Cardiac muscle cell (in vitro differentiated cells and primary cell): ENCODE results near the gene PIAS1. TPM values are rescaled to one million over a fixed set of nuclear protein-coding genes. Genes with fewer than 3 reads are reported as not detected.
"Not testable (repeated sequence)": the region's sequence is repeated elsewhere in the genome, so short reads cannot be mapped to it uniquely, and the experiment has no call there.

Experiments used
- DNase-seq, 2 donors: peaks; one replicate each; pipeline versions ENCODE4 v3.0.0 to v3.0.0-alpha.2; 2010 to 2017; ENCODE audit warnings: low read depth in 1 of 2, low spot score in 1 of 2
- H3K27ac ChIP-seq: fragments of 200-600 bp; sonication (generic); 2 replicates; pipeline ENCODE4 v1.5.1; 2016
- H3K27me3 ChIP-seq: fragments of 200-600 bp; sonication (generic); 2 replicates; pipeline ENCODE4 v1.6.0; 2016; ENCODE audit warnings: control low read depth
- H3K36me3 ChIP-seq: fragments of 200-600 bp; sonication (generic); 2 replicates; pipeline ENCODE4 v1.5.1; 2016; ENCODE audit warnings: control low read depth
- H3K4me1 ChIP-seq: fragments of 200-600 bp; sonication (generic); 2 replicates; pipeline ENCODE4 v1.8.1; 2017; ENCODE audit warnings: low read depth, mild to moderate bottlenecking, mixed run types
- H3K4me3 ChIP-seq: fragments of 200-600 bp; sonication (generic); 2 replicates; pipeline ENCODE4 v1.5.1; 2016; ENCODE audit warnings: mild to moderate bottlenecking
- H3K9me3 ChIP-seq: fragments of 200-600 bp; sonication (generic); 2 replicates; pipeline ENCODE4 v1.5.1; 2017; ENCODE audit warnings: low read depth, mild to moderate bottlenecking, control low read depth
- polyA plus RNA-seq: library from polyadenylated mRNA; unstranded; fragments of >200 nt; fragmentation: Nextera tagmentation; extraction: Ambion mirVana; gene quantifications from 2 replicates; pipeline ENCODE4 v1.2.1, GENCODE V29; 2016
- total RNA-seq: library from RNA; depleted of rRNA; stranded (reverse); fragments of >200 nt; gene quantifications from 2 replicates; pipeline ENCODE4 v1.2.3, GENCODE V29; 2016
- TF ChIP-seq, protein P1 (sequence below): IDR thresholded peaks from 2 replicates; pipeline ENCODE4 v1.5.1; 2012; ENCODE audit warnings: low read depth, mild to moderate bottlenecking, low read length

Gene PIAS1
- total and polyA plus RNA-seq, 2 experiments from 2014 or later = 29.0 to 44.3 TPM

DNA sequence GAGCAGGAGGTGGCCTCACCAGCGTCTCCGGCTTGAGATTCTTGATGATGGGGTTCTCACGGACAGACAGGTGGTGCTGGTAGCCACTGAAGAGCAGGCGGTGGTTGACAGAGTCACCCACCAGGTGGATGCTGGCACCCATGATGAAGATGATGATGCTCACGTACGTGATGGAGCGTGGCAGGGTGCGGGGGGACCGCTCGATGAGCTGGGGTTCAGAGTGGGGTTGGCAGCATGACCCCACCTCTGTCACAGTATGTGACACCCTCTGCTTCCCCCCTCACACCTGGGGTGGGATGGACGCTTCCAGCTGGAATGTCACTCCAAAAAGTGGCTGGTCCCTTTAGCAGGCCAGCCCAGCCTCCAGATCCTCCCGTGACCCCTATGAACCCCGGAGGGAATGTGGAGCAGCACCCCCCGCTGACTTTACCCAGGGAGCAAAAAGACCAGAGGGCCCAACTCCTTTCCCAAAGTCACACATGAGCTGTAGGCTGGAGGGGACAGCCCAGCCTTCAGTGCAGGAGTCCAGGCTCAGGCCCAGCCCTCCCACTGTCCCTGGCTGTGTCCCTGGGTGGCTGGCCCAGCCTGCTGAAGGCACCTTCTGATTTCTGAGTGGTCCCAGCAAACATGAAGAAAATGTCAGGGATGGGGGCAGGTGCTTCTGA, 157.7 kb downstream of the PIAS1 start:
- TF ChIP-seq, protein P1, sequence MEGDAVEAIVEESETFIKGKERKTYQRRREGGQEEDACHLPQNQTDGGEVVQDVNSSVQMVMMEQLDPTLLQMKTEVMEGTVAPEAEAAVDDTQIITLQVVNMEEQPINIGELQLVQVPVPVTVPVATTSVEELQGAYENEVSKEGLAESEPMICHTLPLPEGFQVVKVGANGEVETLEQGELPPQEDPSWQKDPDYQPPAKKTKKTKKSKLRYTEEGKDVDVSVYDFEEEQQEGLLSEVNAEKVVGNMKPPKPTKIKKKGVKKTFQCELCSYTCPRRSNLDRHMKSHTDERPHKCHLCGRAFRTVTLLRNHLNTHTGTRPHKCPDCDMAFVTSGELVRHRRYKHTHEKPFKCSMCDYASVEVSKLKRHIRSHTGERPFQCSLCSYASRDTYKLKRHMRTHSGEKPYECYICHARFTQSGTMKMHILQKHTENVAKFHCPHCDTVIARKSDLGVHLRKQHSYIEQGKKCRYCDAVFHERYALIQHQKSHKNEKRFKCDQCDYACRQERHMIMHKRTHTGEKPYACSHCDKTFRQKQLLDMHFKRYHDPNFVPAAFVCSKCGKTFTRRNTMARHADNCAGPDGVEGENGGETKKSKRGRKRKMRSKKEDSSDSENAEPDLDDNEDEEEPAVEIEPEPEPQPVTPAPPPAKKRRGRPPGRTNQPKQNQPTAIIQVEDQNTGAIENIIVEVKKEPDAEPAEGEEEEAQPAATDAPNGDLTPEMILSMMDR = no peak
- Histone ChIP-seq H3K9me3 (no peaks in the 10 kb centered on the region), H3K27ac (no peak overlapping the region), H3K36me3 (no peaks in the 10 kb centered on the region), H3K27me3 (no peaks in the 10 kb centered on the region), H3K4me1 (no peaks in the 10 kb centered on the region), H3K4me3 (no peak overlapping the region)
- no peak for DNase-seq

DNA sequence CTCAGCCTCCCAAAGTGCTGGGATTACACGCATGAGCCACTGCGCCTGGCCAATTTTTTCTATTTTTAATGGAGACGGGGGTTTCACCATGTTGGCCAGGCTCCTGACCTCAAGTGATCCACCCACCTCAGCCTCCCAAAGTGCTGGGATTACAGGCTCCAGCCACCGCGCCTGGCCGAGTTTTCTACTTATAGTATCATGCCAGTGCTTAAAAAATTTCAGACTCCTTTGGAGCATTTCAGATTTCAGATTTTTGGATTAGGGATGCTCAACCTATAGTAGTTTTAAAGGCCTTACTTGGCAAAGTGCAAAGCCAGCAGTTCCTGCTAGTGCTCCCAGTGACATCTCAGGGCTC, 159.4 kb downstream of the PIAS1 start:
- DNase-seq, H3K36me3 ChIP-seq, H3K9me3 ChIP-seq, H3K27me3 ChIP-seq, H3K27ac ChIP-seq, H3K4me1 ChIP-seq, H3K4me3 ChIP-seq: not testable (repeated sequence)

DNA sequence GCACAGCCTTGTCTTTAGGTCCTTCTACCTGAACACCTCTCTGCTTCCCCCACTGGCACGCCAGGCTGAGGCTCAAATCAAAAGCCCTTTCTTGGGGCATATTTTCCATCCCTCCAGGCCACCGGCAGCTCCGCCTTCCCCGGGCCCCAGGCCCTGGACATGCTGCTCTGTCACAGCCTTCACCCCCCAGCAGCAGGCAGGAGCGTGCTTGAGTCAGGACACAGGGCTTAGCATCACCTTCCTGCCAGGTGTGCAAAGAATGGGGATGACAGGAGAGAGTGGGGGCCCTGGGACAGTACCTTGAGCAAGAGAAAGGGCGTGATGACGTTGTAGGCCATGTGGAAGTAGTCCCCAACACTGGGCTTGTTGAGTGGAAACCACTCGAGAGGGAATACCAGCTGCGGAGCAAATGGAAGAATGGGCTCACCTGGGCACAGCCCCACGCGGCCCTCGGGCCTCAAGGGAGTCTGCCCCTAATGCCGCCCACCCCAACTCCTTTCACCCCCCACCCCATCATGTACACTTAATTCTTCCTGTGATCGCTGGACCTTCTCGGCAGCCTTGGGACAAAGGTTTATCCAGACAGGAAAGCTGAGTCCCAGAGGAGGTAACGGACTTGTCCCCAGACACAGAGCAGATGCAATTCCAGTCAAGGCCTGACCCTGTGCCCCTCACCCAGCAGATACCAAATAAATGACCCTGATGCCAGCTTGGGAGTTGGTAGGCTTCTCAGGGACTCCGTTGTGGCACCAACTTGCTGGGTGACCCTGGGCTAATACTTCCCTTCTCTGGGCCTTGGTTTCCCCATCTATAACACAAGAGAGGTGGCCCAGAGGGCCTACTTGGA, 160.1 kb downstream of the PIAS1 start:
- Histone ChIP-seq H3K27me3 (no peaks in the 10 kb centered on the region), H3K4me1 (no peaks in the 10 kb centered on the region), H3K36me3 (no peaks in the 10 kb centered on the region), H3K27ac (no peak overlapping the region), H3K9me3 (no peaks in the 10 kb centered on the region), H3K4me3 (no peak overlapping the region)
- TF ChIP-seq, protein P1 = no peak
- DNase-seq = no peak

GRCh38 chr15:68214838-68215254, 160.7 kb downstream of the PIAS1 start:
- Histone ChIP-seq H3K4me1 (no peaks in the 10 kb centered on the region), H3K27ac (no peak overlapping the region), H3K9me3 (no peaks in the 10 kb centered on the region), H3K27me3 (no peaks in the 10 kb centered on the region), H3K4me3 (no peak overlapping the region), H3K36me3 (no peaks in the 10 kb centered on the region)
- no peak for DNase-seq
- TF ChIP-seq, protein P1 = no peak

- DNase-seq = no peak
- no peaks in the 10 kb centered on the region for H3K36me3 ChIP-seq
- H3K4me3 ChIP-seq = no peak overlapping the region
- H3K4me1 ChIP-seq = no peaks in the 10 kb centered on the region
- no peaks in the 10 kb centered on the region for H3K9me3 ChIP-seq
- H3K27me3 ChIP-seq = no peaks in the 10 kb centered on the region
- no peak overlapping the region for H3K27ac ChIP-seq
- TF ChIP-seq, protein P1 = no peak
Measured at GRCh38 chr15:68217341-68217740, 163.2 kb downstream of the PIAS1 start.

- Histone ChIP-seq H3K27me3 (no peaks in the 10 kb centered on the region), H3K4me1 (no peaks in the 10 kb centered on the region), H3K9me3 (no peaks in the 10 kb centered on the region), H3K4me3 (no peak overlapping the region), H3K36me3 (no peaks in the 10 kb centered on the region), H3K27ac (no peak overlapping the region)
- TF ChIP-seq, protein P1 = no peak
- no peak for DNase-seq
Measured at GRCh38 chr15:68218331-68218730, 164.2 kb downstream of the PIAS1 start.
